Loucy (cell line): ENCODE results near the gene EPHB1.

ENCODE experiments used
- H2AFZ ChIP-seq: fragments of 200-600 bp; sonication (generic); 2 replicates; pipeline ENCODE4 v1.6.0; 2016; ENCODE audit warnings: antibody characterized with exemption, mild to moderate bottlenecking, low read length, moderate library complexity
- H3F3A ChIP-seq: fragments of 200-600 bp; 2 replicates; pipeline ENCODE4 v1.6.0; 2016; ENCODE audit warnings: antibody characterized with exemption, low read depth, mild to moderate bottlenecking
- H3K27me3 ChIP-seq: fragments of 200-600 bp; sonication (generic); 2 replicates; pipeline ENCODE4 v1.6.1; 2014; ENCODE audit warnings: low read length, mild to moderate bottlenecking; ENCODE audit not compliant: insufficient read depth, poor library complexity, severe bottlenecking
- H3K36me3 ChIP-seq: fragments of 200-600 bp; sonication (generic); 2 replicates; pipeline ENCODE4 v1.6.1; 2016; ENCODE audit warnings: low read length; ENCODE audit not compliant: insufficient read depth
- H3K4me1 ChIP-seq: fragments of 200-600 bp; sonication (generic); 2 replicates; pipeline ENCODE4 v1.5.1; 2014; ENCODE audit warnings: low read length, mild to moderate bottlenecking; ENCODE audit not compliant: insufficient read depth, poor library complexity, severe bottlenecking
- H3K4me2 ChIP-seq: fragments of 200-600 bp; sonication (generic); 2 replicates; pipeline ENCODE4 v1.6.0; 2014; ENCODE audit warnings: antibody characterized with exemption, low read length, low read depth, mild to moderate bottlenecking; ENCODE audit not compliant: poor library complexity, severe bottlenecking
- H3K4me3 ChIP-seq: fragments of 200-600 bp; sonication (generic); 2 replicates; pipeline ENCODE4 v1.5.1; 2014; ENCODE audit warnings: low read length, mild to moderate bottlenecking, mixed read lengths; ENCODE audit not compliant: poor library complexity, severe bottlenecking
- H3K79me2 ChIP-seq: fragments of 200-600 bp; sonication (generic); 2 replicates; pipeline ENCODE4 v1.6.1; 2014; ENCODE audit warnings: low read length; ENCODE audit not compliant: insufficient read depth
- H3K9ac ChIP-seq: fragments of 200-600 bp; sonication (generic); 2 replicates; pipeline ENCODE4 v1.6.0; 2014; ENCODE audit warnings: mild to moderate bottlenecking, low read depth, low read length, moderate library complexity; ENCODE audit not compliant: poor library complexity, severe bottlenecking
- H3K9me2 ChIP-seq: fragments of 200-600 bp; sonication (generic); replicated peaks from 2 replicates; pipeline ENCODE4 v1.6.1; 2016; ENCODE audit warnings: low read depth, low read length, mixed read lengths
- H3K9me3 ChIP-seq: fragments of 200-600 bp; sonication (generic); 2 replicates; pipeline ENCODE4 v1.6.1; 2014; ENCODE audit warnings: mild to moderate bottlenecking, antibody characterized with exemption, low read length, low read depth; ENCODE audit not compliant: insufficient read depth
- H4K20me1 ChIP-seq: fragments of 200-600 bp; sonication (generic); 2 replicates; pipeline ENCODE4 v1.6.0; 2014; ENCODE audit warnings: antibody characterized with exemption, low read length, mild to moderate bottlenecking; ENCODE audit not compliant: insufficient read depth, poor library complexity, severe bottlenecking
- EZH2phosphoT487 ChIP-seq: fragments of 200-600 bp; IDR thresholded peaks from 2 replicates; pipeline ENCODE4 v1.6.1; 2018; ENCODE audit warnings: antibody characterized with exemption, mild to moderate bottlenecking, moderate library complexity, borderline replicate concordance
- TF ChIP-seq, protein P1 (sequence below): fragments of 200-600 bp; sonication (generic); conservative IDR thresholded peaks from 2 replicates; pipeline ENCODE4 v1.5.1; 2014; ENCODE audit warnings: mild to moderate bottlenecking, antibody characterized with exemption, low read length

The EPHB1 gene

DNA sequence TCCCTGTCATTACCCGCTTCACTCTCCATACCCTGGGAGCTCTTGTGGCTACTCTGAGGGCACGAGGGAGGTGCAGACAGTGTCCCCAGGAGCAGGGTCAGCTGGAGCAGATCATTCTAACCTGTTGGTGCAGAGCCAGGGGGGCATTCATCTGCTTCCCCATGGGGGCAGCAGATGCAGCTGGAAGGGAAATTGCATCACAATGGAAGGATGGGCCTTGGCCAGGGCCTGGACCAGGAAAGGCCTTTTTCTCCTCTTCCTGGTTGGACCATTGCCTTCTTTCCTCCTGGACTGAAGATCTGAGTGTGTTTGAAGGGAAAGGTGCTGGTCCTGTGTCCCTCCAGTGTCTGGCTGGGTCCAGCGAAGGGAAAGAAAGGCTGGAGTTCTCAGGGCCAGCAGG, 55.7 kb downstream of the EPHB1 start:
- H2AFZ ChIP-seq = no peak overlapping the region
- H3K27me3 ChIP-seq = no peaks in the 10 kb centered on the region
- H3K4me1 ChIP-seq = no peaks in the 10 kb centered on the region
- H3K36me3 ChIP-seq = no peaks in the 10 kb centered on the region
- H3K9me2 ChIP-seq = no peaks in the 10 kb centered on the region
- no peak overlapping the region for H3K9ac ChIP-seq
- no peaks in the 10 kb centered on the region for H4K20me1 ChIP-seq
- no peak overlapping the region for H3K4me2 ChIP-seq
- TF ChIP-seq, protein P1, sequence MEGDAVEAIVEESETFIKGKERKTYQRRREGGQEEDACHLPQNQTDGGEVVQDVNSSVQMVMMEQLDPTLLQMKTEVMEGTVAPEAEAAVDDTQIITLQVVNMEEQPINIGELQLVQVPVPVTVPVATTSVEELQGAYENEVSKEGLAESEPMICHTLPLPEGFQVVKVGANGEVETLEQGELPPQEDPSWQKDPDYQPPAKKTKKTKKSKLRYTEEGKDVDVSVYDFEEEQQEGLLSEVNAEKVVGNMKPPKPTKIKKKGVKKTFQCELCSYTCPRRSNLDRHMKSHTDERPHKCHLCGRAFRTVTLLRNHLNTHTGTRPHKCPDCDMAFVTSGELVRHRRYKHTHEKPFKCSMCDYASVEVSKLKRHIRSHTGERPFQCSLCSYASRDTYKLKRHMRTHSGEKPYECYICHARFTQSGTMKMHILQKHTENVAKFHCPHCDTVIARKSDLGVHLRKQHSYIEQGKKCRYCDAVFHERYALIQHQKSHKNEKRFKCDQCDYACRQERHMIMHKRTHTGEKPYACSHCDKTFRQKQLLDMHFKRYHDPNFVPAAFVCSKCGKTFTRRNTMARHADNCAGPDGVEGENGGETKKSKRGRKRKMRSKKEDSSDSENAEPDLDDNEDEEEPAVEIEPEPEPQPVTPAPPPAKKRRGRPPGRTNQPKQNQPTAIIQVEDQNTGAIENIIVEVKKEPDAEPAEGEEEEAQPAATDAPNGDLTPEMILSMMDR = no peak
- no peak for TF ChIP-seq EZH2phosphoT487
- H3K9me3 ChIP-seq = no peaks in the 10 kb centered on the region
- no peak overlapping the region for H3K4me3 ChIP-seq
- no peaks in the 10 kb centered on the region for H3K79me2 ChIP-seq
- no peaks in the 10 kb centered on the region for H3F3A ChIP-seq

DNA sequence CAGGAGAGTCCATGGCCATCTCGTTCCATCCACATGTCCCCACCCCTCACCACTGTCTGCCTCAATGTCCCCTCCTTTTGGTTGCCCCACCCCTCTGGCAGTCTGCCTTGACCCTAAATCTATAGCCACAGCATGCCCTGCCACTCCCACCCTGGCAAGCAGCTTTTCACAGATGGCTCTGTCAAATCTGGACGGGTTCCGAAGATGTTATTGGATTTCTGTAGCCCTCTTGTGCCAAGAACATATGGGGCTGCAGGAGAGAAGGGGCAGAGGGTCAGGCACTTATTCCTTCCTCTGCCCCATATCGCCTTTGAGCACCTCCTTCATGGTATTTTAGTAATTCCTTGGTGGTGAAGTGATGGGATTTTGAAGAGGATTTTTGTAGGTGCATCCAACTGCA, 57.1 kb downstream of the EPHB1 start:
- H3K27me3 ChIP-seq = no peaks in the 10 kb centered on the region
- H2AFZ ChIP-seq = no peak overlapping the region

DNA sequence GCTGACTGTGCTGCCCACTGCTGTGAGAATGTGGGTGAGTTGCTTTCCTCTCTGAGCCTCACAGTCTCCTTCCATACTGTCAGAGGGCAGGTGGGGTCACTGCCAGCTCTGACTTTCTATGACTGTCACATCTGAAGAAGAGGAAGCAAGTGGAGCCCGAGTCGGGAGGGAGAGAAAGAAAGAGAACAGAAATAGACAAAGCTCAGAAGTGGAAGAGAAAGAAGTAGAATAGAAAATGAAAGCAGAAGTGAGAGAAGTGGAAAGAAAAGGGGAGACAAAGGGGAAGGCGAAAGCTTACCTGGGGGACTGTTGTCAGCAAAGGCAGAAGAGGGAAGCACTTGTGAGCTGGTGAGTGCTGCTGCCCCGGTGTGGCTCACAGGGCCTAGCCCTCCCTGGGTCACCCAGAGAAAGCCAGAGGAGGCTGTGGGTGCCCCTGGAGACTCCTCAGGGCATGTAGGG, 57.9 kb downstream of the EPHB1 start:
- Histone ChIP-seq H3K4me3 (no peak overlapping the region), H3K36me3 (no peaks in the 10 kb centered on the region), H2AFZ (no peak overlapping the region), H3K9ac (no peak overlapping the region), H3K27me3 (no peaks in the 10 kb centered on the region), H3K9me3 (no peaks in the 10 kb centered on the region), H3K4me2 (no peak overlapping the region), H4K20me1 (no peaks in the 10 kb centered on the region), H3K79me2 (no peaks in the 10 kb centered on the region), H3K9me2 (no peaks in the 10 kb centered on the region), H3K4me1 (no peaks in the 10 kb centered on the region), H3F3A (no peaks in the 10 kb centered on the region)
- TF ChIP-seq, protein P1 = no peak
- TF ChIP-seq EZH2phosphoT487 = no peak

More for the DNA sequence above, 57.1 kb downstream of the EPHB1 start:
- H3K9ac ChIP-seq = no peak overlapping the region
- H4K20me1 ChIP-seq = no peaks in the 10 kb centered on the region
- H3K36me3 ChIP-seq = no peaks in the 10 kb centered on the region
- H3K4me2 ChIP-seq = no peak overlapping the region
- H3F3A ChIP-seq = no peaks in the 10 kb centered on the region
- no peak overlapping the region for H3K4me3 ChIP-seq
- no peaks in the 10 kb centered on the region for H3K9me3 ChIP-seq
- H3K79me2 ChIP-seq = no peaks in the 10 kb centered on the region
- no peaks in the 10 kb centered on the region for H3K4me1 ChIP-seq
- no peak for TF ChIP-seq EZH2phosphoT487
- TF ChIP-seq, protein P1 = no peak
- H3K9me2 ChIP-seq = no peaks in the 10 kb centered on the region
